Naive thymus-derived CD8-positive, alpha-beta T cell (primary cell): ENCODE measurements around the gene RAB3B. TPM values are rescaled to one million over a fixed set of nuclear protein-coding genes. Genes with fewer than 3 reads are reported as not detected.

Source experiments
- ATAC-seq, 2 donors: fragments of 150-1000 bp; cut with Tn5 transposase in 1 of 2; sonication (Bioruptor Pico), chemical (Tn5 transposase) in 1 of 2; 1 replicate in 1 of 2; 2 replicates in 1 of 2; pipeline ENCODE4 v1.10.0; 2021; ENCODE audit warnings: mild to moderate bottlenecking in 2 of 2, moderate library complexity in 2 of 2
- POLR2A ChIA-PET: fragments of 350-600 bp; sonication (Branson Sonifier 250); formaldehyde crosslinking; loops from one replicate; lab custom pipeline; 2021; ENCODE audit warnings: antibody characterized with exemption; lab: Charles Lee
- DNase-seq, 10 donors: peaks; one replicate each; pipeline versions ENCODE4 v3.0.0 to v3.0.0-alpha.2; 2020 to 2022
- H3K27ac Mint-ChIP-seq, 10 donors: one replicate each; pipeline ENCODE4 v1.8.0; 2020 to 2022; ENCODE audit warnings: mild to moderate bottlenecking in 10 of 10, mixed read lengths in 10 of 10, moderate library complexity in 4 of 10, inconsistent platforms in 1 of 10
- H3K27me3 Mint-ChIP-seq, 5 donors: one replicate each; pipeline ENCODE4 v1.8.0; 2021 to 2022; ENCODE audit warnings: mixed read lengths in 5 of 5
- H3K36me3 Mint-ChIP-seq, 3 donors: one replicate each; pipeline ENCODE4 v1.8.0; 2020 to 2022; ENCODE audit warnings: mixed read lengths in 3 of 3, mild to moderate bottlenecking in 2 of 3, inconsistent platforms in 1 of 3
- H3K4me1 Mint-ChIP-seq, 4 donors: one replicate each; pipeline ENCODE4 v1.8.0; 2021 to 2022; ENCODE audit warnings: mixed read lengths in 4 of 4
- H3K4me3 Mint-ChIP-seq, 10 donors: one replicate each; pipeline ENCODE4 v1.8.0; 2020 to 2022; ENCODE audit warnings: mild to moderate bottlenecking in 10 of 10, mixed read lengths in 10 of 10, moderate library complexity in 6 of 10, inconsistent platforms in 1 of 10
- H3K9me3 Mint-ChIP-seq, 9 donors: one replicate each; pipeline ENCODE4 v1.8.0; 2020 to 2022; ENCODE audit warnings: mixed read lengths in 9 of 9, mild to moderate bottlenecking in 3 of 9, inconsistent platforms in 1 of 9, moderate library complexity in 1 of 9
- polyA plus RNA-seq, 3 donors: library from polyadenylated mRNA; unstranded; fragments of 300-500 nt; fragmentation: Illumina TruSeq; gene quantifications; one replicate each; pipeline ENCODE4 v1.2.3, GENCODE V29; 2021
- total RNA-seq, 8 experiments: library from RNA in 2 of 8; stranded (reverse) in 2 of 8; gene quantifications; one replicate each; pipeline ENCODE4 v1.2.3 and lab custom pipeline; 2021 to 2026

RAB3B gene
- total and polyA plus RNA-seq, 5 experiments from 2014 or later, result 0.01 to 0.05 (median 0.05) TPM; not detected in 2

GRCh38 chr1:51871351-51871975 lies 119.0 kb downstream of the RAB3B start:
- H3K4me1 Mint-ChIP-seq, result peaks cover 42 to 79% (median 74%) of the 10 kb centered on the region in 4 donors
- no peaks in the 10 kb centered on the region for H3K9me3 Mint-ChIP-seq
- peak overlapping the region in 2 of 10 donors; percentile 15 to 24 for H3K4me3 Mint-ChIP-seq
- H3K27me3 Mint-ChIP-seq, result no peaks in the 10 kb centered on the region
- peaks cover 0 to 39% (median 2%) of the 10 kb centered on the region in 3 donors for H3K36me3 Mint-ChIP-seq
- H3K27ac Mint-ChIP-seq, result peak overlapping the region in 3 of 10 donors; percentile 63 to 84 (median 75)
- POLR2A ChIA-PET, result interaction anchor here (0.6 kb wide), 1 partner anchor 8 kb away, joined by 5 read pairs; no protein-coding TSS in a partner anchor
- ATAC-seq (no peak), DNase-seq (no peak)

GRCh38 chr1:51870603-51871350 lies 119.7 kb downstream of the RAB3B start:
- Mint-ChIP-seq H3K4me3 (peak overlapping the region in 5 of 10 donors; percentile 19 to 60 (median 25)), H3K27me3 (no peaks in the 10 kb centered on the region), H3K4me1 (peaks cover 44 to 80% (median 74%) of the 10 kb centered on the region in 4 donors), H3K9me3 (no peaks in the 10 kb centered on the region), H3K36me3 (peaks cover 0 to 39% (median 2%) of the 10 kb centered on the region in 3 donors), H3K27ac (peak overlapping the region in 3 of 10 donors; percentile 13 to 84 (median 23))
- DNase-seq (no peak), ATAC-seq (no peak)
- POLR2A ChIA-PET, result no interaction called here

GRCh38 chr1:51867479-51868232 lies 122.8 kb downstream of the RAB3B start:
- peak overlapping the region in 4 of 10 donors; percentile 2 to 60 (median 44) for H3K27ac Mint-ChIP-seq
- DNase-seq, result no peak
- H3K36me3 Mint-ChIP-seq, result peaks cover 0 to 24% (median 4%) of the 10 kb centered on the region in 3 donors
- no peaks in the 10 kb centered on the region for H3K9me3 Mint-ChIP-seq
- H3K4me1 Mint-ChIP-seq, result peaks cover 33 to 73% (median 61%) of the 10 kb centered on the region in 4 donors
- H3K4me3 Mint-ChIP-seq, result peak overlapping the region in 1 of 10 donors; percentile 1
- POLR2A ChIA-PET, result no interaction called here
- H3K27me3 Mint-ChIP-seq, result no peaks in the 10 kb centered on the region
- ATAC-seq, result no peak

GRCh38 chr1:51863384-51863783 lies 127.1 kb downstream of the RAB3B start:
- H3K27me3 Mint-ChIP-seq, result no peaks in the 10 kb centered on the region
- POLR2A ChIA-PET, result no interaction called here
- H3K27ac Mint-ChIP-seq, result peak overlapping the region in 7 of 10 donors; percentile 6 to 76 (median 57)
- peaks cover 0 to 22% (median 4%) of the 10 kb centered on the region in 3 donors for H3K36me3 Mint-ChIP-seq
- H3K4me3 Mint-ChIP-seq, result peak overlapping the region in 2 of 10 donors; percentile 14 to 37
- H3K9me3 Mint-ChIP-seq, result no peaks in the 10 kb centered on the region
- ATAC-seq (peak in 1 of 2 donors; percentile 69), DNase-seq (peak in 3 of 10 donors; percentile 11 to 44 (median 27))
- H3K4me1 Mint-ChIP-seq, result peaks cover 19 to 64% (median 43%) of the 10 kb centered on the region in 4 donors

GRCh38 chr1:51861669-51862068 lies 128.8 kb downstream of the RAB3B start:
- no peak for ATAC-seq
- no peaks in the 10 kb centered on the region for H3K27me3 Mint-ChIP-seq
- no peak overlapping the region for H3K27ac Mint-ChIP-seq
- no peak overlapping the region for H3K4me3 Mint-ChIP-seq
- POLR2A ChIA-PET, result no interaction called here
- DNase-seq, result no peak
- peaks cover 0 to 15% (median 3%) of the 10 kb centered on the region in 3 donors for H3K36me3 Mint-ChIP-seq
- no peaks in the 10 kb centered on the region for H3K9me3 Mint-ChIP-seq
- H3K4me1 Mint-ChIP-seq, result peaks cover 8 to 50% (median 32%) of the 10 kb centered on the region in 4 donors

- Mint-ChIP-seq H3K27me3 (no peaks in the 10 kb centered on the region), H3K9me3 (no peaks in the 10 kb centered on the region), H3K27ac (no peak overlapping the region), H3K4me3 (no peak overlapping the region), H3K4me1 (peaks cover 10 to 46% (median 33%) of the 10 kb centered on the region in 4 donors), H3K36me3 (peaks cover 0 to 28% (median 3%) of the 10 kb centered on the region in 3 donors)
- POLR2A ChIA-PET, result no interaction called here
- ATAC-seq (no peak), DNase-seq (no peak)
Measured at GRCh38 chr1:51859735-51860134, 130.8 kb downstream of the RAB3B start.

GRCh38 chr1:51859333-51859732 lies 131.2 kb downstream of the RAB3B start:
- ATAC-seq (no peak), DNase-seq (no peak)
- Mint-ChIP-seq H3K36me3 (peaks cover 0 to 32% (median 3%) of the 10 kb centered on the region in 3 donors), H3K27ac (peak overlapping the region in 3 of 10 donors; percentile 2 to 72 (median 32)), H3K9me3 (no peaks in the 10 kb centered on the region), H3K27me3 (no peaks in the 10 kb centered on the region), H3K4me1 (peaks cover 10 to 48% (median 35%) of the 10 kb centered on the region in 4 donors), H3K4me3 (no peak overlapping the region)
- POLR2A ChIA-PET, result no interaction called here

GRCh38 chr1:51858892-51859291 lies 131.6 kb downstream of the RAB3B start:
- POLR2A ChIA-PET, result no interaction called here
- peak overlapping the region in 2 of 10 donors; percentile 32 to 58 for H3K27ac Mint-ChIP-seq
- peaks cover 0 to 35% (median 3%) of the 10 kb centered on the region in 3 donors for H3K36me3 Mint-ChIP-seq
- no peaks in the 10 kb centered on the region for H3K9me3 Mint-ChIP-seq
- peaks cover 10 to 49% (median 32%) of the 10 kb centered on the region in 4 donors for H3K4me1 Mint-ChIP-seq
- ATAC-seq, result no peak
- H3K4me3 Mint-ChIP-seq, result no peak overlapping the region
- no peak for DNase-seq
- H3K27me3 Mint-ChIP-seq, result no peaks in the 10 kb centered on the region

Other genes with a start within 250 kb of the RAB3B start
- gene NRDC, start 112.0 kb downstream of the RAB3B start, total RNA-seq, result 100 to 1,000 TPM; 137 to 145 TPM
- gene NRDC, start 112.0 kb downstream of the RAB3B start, polyA plus RNA-seq, result 10 to 100 TPM; 54.8 to 70.1 (median 63.3) TPM
- 10 to 100 TPM; 16.9 to 19.5 TPM for gene KTI12, start 43.1 kb upstream of the RAB3B start, total RNA-seq
- gene KTI12, start 43.1 kb upstream of the RAB3B start, polyA plus RNA-seq, result 10 to 100 TPM; 42.2 to 47.5 (median 44.0) TPM
- 10 to 100 TPM; 34.3 to 35.3 TPM for gene TXNDC12, start 64.5 kb upstream of the RAB3B start, total RNA-seq
- gene TXNDC12, start 64.5 kb upstream of the RAB3B start, polyA plus RNA-seq, result 10 to 100 TPM; 77.9 to 95.3 (median 84.0) TPM
- gene BTF3L4, start 65.6 kb upstream of the RAB3B start, total RNA-seq, result 10 to 100 TPM; 33.1 to 38.2 TPM
- 10 to 100 TPM; 61.9 to 71.0 (median 68.4) TPM for gene BTF3L4, start 65.6 kb upstream of the RAB3B start, polyA plus RNA-seq
- gene ZFYVE9, start 151.4 kb upstream of the RAB3B start, total RNA-seq, result 10 to 100 TPM; 12.8 to 14.7 TPM
- gene ZFYVE9, start 151.4 kb upstream of the RAB3B start, polyA plus RNA-seq, result 1 to 10 TPM; 1.5 to 4.3 (median 2.9) TPM